Left renal pelvis (tissue), 4 donors: Measurements from ENCODE around the gene LMF2. TPM values are rescaled to one million over a fixed set of nuclear protein-coding genes. Genes with fewer than 3 reads are reported as not detected.
A peak's percentile ranks its signal among the peaks of the same experiment; 100 is the strongest.
"Not testable (repeated sequence)": the region's sequence is repeated elsewhere in the genome, so short reads cannot be mapped to it uniquely, and the experiment has no call there.

Source experiments
- DNase-seq, 4 donors: peaks; one replicate each; pipeline ENCODE4 v3.0.0-alpha.2; 2013; ENCODE audit warnings: low read depth in 4 of 4, low spot score in 3 of 4
- polyA plus RNA-seq, 4 donors: library from polyadenylated mRNA; unstranded; fragments of 120-200 nt; gene quantifications; one replicate each; pipeline ENCODE4 v1.2.1, GENCODE V29; 2013; ENCODE audit not compliant: insufficient read length in 4 of 4

Gene LMF2
- polyA plus RNA-seq, 4 donors: 34.7 to 68.3 (median 42.0) TPM

- DNase-seq: no peak
These were observed 28.7 kb upstream of the LMF2 start for GRCh38 chr22:50536226-50536625.

- DNase-seq: no peak
These were observed 27.6 kb upstream of the LMF2 start for GRCh38 chr22:50535113-50535512.

- DNase-seq: not testable (repeated sequence)
These were observed 26.6 kb upstream of the LMF2 start for GRCh38 chr22:50533856-50534711.

- DNase-seq: no peak
These were observed 25.6 kb upstream of the LMF2 start for GRCh38 chr22:50532824-50533796.

GRCh38 chr22:50531962-50532674 is 24.6 kb upstream of the LMF2 start:
- no peak for DNase-seq

- no peak for DNase-seq
These were observed 24.1 kb upstream of the LMF2 start for GRCh38 chr22:50531546-50531961.

- no peak for DNase-seq
These were observed 23.5 kb upstream of the LMF2 start for GRCh38 chr22:50530877-50531545.

GRCh38 chr22:50530580-50530876 is 23.0 kb upstream of the LMF2 start:
- no peak for DNase-seq

- DNase-seq: no peak
These were observed 22.5 kb upstream of the LMF2 start, which contains the start of gene TYMP for GRCh38 chr22:50529897-50530579. Gene TYMP (minus strand): TSS chr22:50530012. CDS start chr22:50529709, 303 bp downstream.

GRCh38 chr22:50529416-50529896 is 22.0 kb upstream of the LMF2 start:
- DNase-seq: no peak

GRCh38 chr22:50528682-50529415 is 21.3 kb upstream of the LMF2 start:
- no peak for DNase-seq

- DNase-seq: no peak
These were observed 20.6 kb upstream of the LMF2 start for GRCh38 chr22:50527921-50528681.

GRCh38 chr22:50526834-50527801 is 19.6 kb upstream of the LMF2 start:
- no peak for DNase-seq

- DNase-seq: peak in 1 of 4 donors; percentile 45
These were observed 18.8 kb upstream of the LMF2 start for GRCh38 chr22:50526108-50526833.

- no peak for DNase-seq
These were observed 18.3 kb upstream of the LMF2 start for GRCh38 chr22:50525858-50526107.

- DNase-seq: peak; percentile 92 to 95 (median 92)
These were observed 17.8 kb upstream of the LMF2 start, which contains the start of gene SCO2 for GRCh38 chr22:50525104-50525857. Gene SCO2 (minus strand): TSS chr22:50525598. CDS start chr22:50524411, 1,187 bp downstream.
